Measurements from ENCODE around the gene MT1A.

DNA sequence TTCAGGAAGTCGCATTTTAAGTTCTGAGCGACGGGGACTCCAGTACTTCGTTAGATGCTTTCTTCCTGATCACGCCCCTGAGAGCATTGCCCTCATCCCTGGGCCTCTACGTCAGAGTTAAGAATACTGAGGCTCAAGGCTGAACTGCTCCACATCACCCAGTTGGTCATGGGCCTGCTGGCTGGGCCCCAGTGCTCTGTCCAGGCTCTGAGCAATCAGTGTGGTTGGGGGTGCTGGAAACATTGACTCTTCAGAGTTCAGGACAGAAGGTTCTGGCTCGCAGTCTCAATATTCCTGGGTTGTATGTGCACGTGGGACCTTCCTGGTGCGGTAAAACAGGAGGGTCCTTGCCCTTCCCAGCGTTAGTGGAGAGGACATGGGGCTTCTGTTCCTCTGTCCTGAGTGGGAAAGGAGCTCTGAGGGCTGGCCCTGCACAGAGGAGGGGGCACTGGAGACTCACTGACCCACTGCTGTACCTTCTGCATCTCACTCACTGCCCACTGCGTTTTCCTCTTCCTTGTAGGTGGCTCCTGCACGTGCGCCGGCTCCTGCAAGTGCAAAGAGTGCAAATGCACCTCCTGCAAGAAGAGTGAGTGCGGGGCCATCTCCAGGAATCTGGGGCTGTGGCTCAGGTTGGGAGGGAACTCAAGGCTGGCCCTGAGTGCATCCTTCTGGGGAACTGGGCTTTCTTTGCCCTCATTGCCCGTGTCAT lies 12.4 kb upstream of the MT1A start:
- TF ChIP-seq, protein P1, sequence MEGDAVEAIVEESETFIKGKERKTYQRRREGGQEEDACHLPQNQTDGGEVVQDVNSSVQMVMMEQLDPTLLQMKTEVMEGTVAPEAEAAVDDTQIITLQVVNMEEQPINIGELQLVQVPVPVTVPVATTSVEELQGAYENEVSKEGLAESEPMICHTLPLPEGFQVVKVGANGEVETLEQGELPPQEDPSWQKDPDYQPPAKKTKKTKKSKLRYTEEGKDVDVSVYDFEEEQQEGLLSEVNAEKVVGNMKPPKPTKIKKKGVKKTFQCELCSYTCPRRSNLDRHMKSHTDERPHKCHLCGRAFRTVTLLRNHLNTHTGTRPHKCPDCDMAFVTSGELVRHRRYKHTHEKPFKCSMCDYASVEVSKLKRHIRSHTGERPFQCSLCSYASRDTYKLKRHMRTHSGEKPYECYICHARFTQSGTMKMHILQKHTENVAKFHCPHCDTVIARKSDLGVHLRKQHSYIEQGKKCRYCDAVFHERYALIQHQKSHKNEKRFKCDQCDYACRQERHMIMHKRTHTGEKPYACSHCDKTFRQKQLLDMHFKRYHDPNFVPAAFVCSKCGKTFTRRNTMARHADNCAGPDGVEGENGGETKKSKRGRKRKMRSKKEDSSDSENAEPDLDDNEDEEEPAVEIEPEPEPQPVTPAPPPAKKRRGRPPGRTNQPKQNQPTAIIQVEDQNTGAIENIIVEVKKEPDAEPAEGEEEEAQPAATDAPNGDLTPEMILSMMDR (IDR thresholded peaks at IDR 0.05) = no peak
- TF ChIP-seq POLR2A (IDR thresholded peaks at IDR 0.05) (peak in 1 of 2 donors; percentile 4), EP300 (IDR thresholded peaks at IDR 0.05) (no peak)

Measured in tibial nerve (tissue), 4 donors.